Upper lobe of left lung (tissue), 6 donors: Measurements from ENCODE around the gene C6orf47. TPM values are rescaled to one million over a fixed set of nuclear protein-coding genes. Genes with fewer than 3 reads are reported as not detected.

Source experiments
- ATAC-seq, 2 donors: fragments of 200-7000 bp; cut with Tn5 transposase; one replicate each; pipeline ENCODE4 v1.9.1; 2022; ENCODE audit warnings: mild to moderate bottlenecking in 2 of 2, moderate library complexity in 2 of 2; ENCODE audit not compliant: low FRiP score in 2 of 2
- DNase-seq, 2 donors: peaks; one replicate each; pipeline ENCODE4 v3.0.0-alpha.2; 2019 to 2020
- H3K27ac ChIP-seq, 4 donors: fragments of 200-600 bp; sonication (generic); one replicate each; pipeline ENCODE4 v1.5.1; 2016 to 2019
- H3K27me3 ChIP-seq, 4 donors: fragments of 200-600 bp; sonication (generic); one replicate each; pipeline ENCODE4 v1.5.1; 2017 to 2019
- H3K36me3 ChIP-seq, 4 donors: fragments of 200-600 bp; sonication (generic); one replicate each; pipeline ENCODE4 v1.5.1; 2016 to 2019
- H3K4me1 ChIP-seq, 4 donors: fragments of 200-600 bp; sonication (generic); one replicate each; pipeline ENCODE4 v1.5.1; 2018 to 2019
- H3K4me3 ChIP-seq, 4 donors: fragments of 200-600 bp; sonication (generic); one replicate each; pipeline ENCODE4 v1.5.1; 2017 to 2019; ENCODE audit warnings: mild to moderate bottlenecking in 2 of 4, moderate library complexity in 1 of 4
- H3K9me3 ChIP-seq, 4 donors: fragments of 200-600 bp; sonication (generic); one replicate each; pipeline ENCODE4 v1.5.1; 2018 to 2019
- EP300 ChIP-seq, 4 donors: sonication (generic); formaldehyde crosslinking; IDR thresholded peaks; one replicate each; pipeline ENCODE4 v1.5.1; 2017; ENCODE audit warnings: antibody characterized with exemption in 4 of 4, control low read depth in 2 of 4
- POLR2A ChIP-seq, 4 donors: fragments of 450-650 bp; IDR thresholded peaks; one replicate each; pipeline ENCODE4 v1.5.1; 2016 to 2017; ENCODE audit warnings: antibody characterized with exemption in 4 of 4, mild to moderate bottlenecking in 2 of 4
- POLR2AphosphoS5 ChIP-seq, 2 donors: sonication (generic); formaldehyde crosslinking; IDR thresholded peaks; one replicate each; pipeline ENCODE4 v1.5.1; 2017; ENCODE audit warnings: antibody characterized with exemption in 2 of 2
- WGBS, 2 donors: methylation state at CpG; one replicate each; pipeline ENCODE4 v1.1.5; 2017 to 2018; 5-methylcytosine and 5-hydroxymethylcytosine counted together
- total RNA-seq, 6 donors: library from RNA; depleted of rRNA in 4 of 6; stranded (reverse); fragments of >200 nt in 4 of 6; gene quantifications; one replicate each; pipeline versions ENCODE4 v1.1.0 to v1.2.1, GENCODE V29; 2016 to 2021
- TF ChIP-seq, protein P1 (sequence below), 6 experiments: fragments of 450-650 bp in 4 of 6; fragments of 200-600 bp in 2 of 6; sonication (generic) in 2 of 6; IDR thresholded peaks; one replicate each; pipeline ENCODE4 v1.5.1; 2016 to 2019; ENCODE audit warnings: antibody characterized with exemption in 6 of 6
- donor health status: DM: no; HTN: no; CAD: no; lungs with moderate emphysema.
- donor health status: DM: no; HTN: yes; CAD: no; lungs with severe emphysema.

The C6orf47 gene
- total RNA-seq, 6 donors from 2014 or later, result 25.0 to 30.1 (median 28.4) TPM

DNA sequence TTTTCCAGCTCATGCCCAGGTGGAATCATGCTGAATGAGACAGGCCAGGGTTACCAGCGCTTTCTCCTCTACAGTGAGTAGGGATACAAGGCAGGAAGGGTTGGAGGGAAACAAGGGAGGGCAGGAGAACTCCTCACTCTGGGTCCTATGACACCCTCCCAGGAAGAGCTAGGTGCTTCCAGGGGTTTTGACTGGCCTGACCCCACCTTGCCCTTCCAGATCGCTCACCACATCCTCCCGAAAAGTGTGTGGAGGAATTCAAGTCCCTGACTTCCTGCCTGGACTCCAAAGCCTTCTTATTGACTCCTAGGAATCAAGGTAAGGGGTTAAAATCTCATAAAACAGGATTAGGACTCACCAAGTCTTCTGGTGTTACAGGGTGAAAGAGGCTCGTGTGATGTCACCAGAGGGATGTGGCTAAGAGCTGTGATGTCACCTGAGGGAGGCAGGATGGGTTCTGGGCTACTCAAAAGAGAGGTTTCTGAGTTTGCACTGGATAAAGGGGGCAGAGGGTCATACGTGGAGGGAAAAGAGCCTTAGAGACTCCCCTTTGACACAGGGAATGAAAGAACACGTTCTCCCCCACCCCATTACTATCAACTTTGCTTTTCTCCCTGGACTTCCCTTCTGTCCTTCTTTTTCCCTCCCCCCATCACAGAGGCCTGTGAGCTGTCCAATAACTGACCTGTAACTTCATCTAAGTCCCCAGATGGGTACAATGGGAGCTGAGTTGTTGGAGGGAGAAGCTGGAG lies 3.0 kb downstream of the C6orf47 start:
- Histone ChIP-seq H3K9me3 (no peaks in the 10 kb centered on the region), H3K4me3 (no peak overlapping the region), H3K27ac (no peak overlapping the region), H3K4me1 (peaks cover 36 to 58% (median 41%) of the 10 kb centered on the region in 4 donors), H3K36me3 (peaks cover 0 to 40% (median 17%) of the 10 kb centered on the region in 4 donors), H3K27me3 (no peaks in the 10 kb centered on the region)
- no peak for ATAC-seq
- no peak for DNase-seq
- TF ChIP-seq EP300 (IDR thresholded peaks at IDR 0.05) (no peak), POLR2AphosphoS5 (IDR thresholded peaks at IDR 0.05) (no peak)
- TF ChIP-seq, protein P1, sequence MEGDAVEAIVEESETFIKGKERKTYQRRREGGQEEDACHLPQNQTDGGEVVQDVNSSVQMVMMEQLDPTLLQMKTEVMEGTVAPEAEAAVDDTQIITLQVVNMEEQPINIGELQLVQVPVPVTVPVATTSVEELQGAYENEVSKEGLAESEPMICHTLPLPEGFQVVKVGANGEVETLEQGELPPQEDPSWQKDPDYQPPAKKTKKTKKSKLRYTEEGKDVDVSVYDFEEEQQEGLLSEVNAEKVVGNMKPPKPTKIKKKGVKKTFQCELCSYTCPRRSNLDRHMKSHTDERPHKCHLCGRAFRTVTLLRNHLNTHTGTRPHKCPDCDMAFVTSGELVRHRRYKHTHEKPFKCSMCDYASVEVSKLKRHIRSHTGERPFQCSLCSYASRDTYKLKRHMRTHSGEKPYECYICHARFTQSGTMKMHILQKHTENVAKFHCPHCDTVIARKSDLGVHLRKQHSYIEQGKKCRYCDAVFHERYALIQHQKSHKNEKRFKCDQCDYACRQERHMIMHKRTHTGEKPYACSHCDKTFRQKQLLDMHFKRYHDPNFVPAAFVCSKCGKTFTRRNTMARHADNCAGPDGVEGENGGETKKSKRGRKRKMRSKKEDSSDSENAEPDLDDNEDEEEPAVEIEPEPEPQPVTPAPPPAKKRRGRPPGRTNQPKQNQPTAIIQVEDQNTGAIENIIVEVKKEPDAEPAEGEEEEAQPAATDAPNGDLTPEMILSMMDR (IDR thresholded peaks at IDR 0.05), result no peak
- 82 to 86% methylated on average over 6 of the region's 6 CpGs for WGBS, 2 donors

GRCh38 chr6:31655349-31656237 lies 5.0 kb downstream of the C6orf47 start, which contains the start of gene APOM:
Gene APOM (plus strand): TSS chr6:31655894. CDS start chr6:31655967, 73 bp downstream.
- peaks cover 0 to 30% (median 10%) of the 10 kb centered on the region in 4 donors for H3K36me3 ChIP-seq
- no peak for DNase-seq
- peaks cover 38 to 53% (median 41%) of the 10 kb centered on the region in 4 donors for H3K4me1 ChIP-seq
- WGBS, 2 donors, result 87 to 89% methylated on average over 8 of the region's 8 CpGs
- H3K4me3 ChIP-seq, result no peak within 1 kb of the TSS
- TF ChIP-seq, protein P1 (IDR thresholded peaks at IDR 0.05), result no peak
- TF ChIP-seq POLR2A (IDR thresholded peaks at IDR 0.05) (no peak), EP300 (IDR thresholded peaks at IDR 0.05) (no peak)
- H3K27me3 ChIP-seq, result no peaks in the 10 kb centered on the region
- H3K27ac ChIP-seq, result no peak within 1 kb of the TSS
- no peaks in the 10 kb centered on the region for H3K9me3 ChIP-seq
- no peak for ATAC-seq

GRCh38 chr6:31654574-31655348 lies 5.8 kb downstream of the C6orf47 start:
- 91 to 95% methylated on average over 7 to 8 of the region's 8 CpGs for WGBS, 2 donors
- no peaks in the 10 kb centered on the region for H3K27me3 ChIP-seq
- ATAC-seq (no peak), DNase-seq (no peak)
- no peak overlapping the region for H3K27ac ChIP-seq
- H3K36me3 ChIP-seq, result peaks cover 0 to 37% (median 10%) of the 10 kb centered on the region in 4 donors
- peaks cover 39 to 53% (median 42%) of the 10 kb centered on the region in 4 donors for H3K4me1 ChIP-seq
- TF ChIP-seq POLR2AphosphoS5 (IDR thresholded peaks at IDR 0.05) (no peak), POLR2A (IDR thresholded peaks at IDR 0.05) (no peak), EP300 (IDR thresholded peaks at IDR 0.05) (no peak)
- TF ChIP-seq, protein P1 (IDR thresholded peaks at IDR 0.05), result no peak
- H3K9me3 ChIP-seq, result no peaks in the 10 kb centered on the region
- no peak overlapping the region for H3K4me3 ChIP-seq

GRCh38 chr6:31652925-31653724 lies 7.5 kb downstream of the C6orf47 start:
- 9 to 10% methylated on average over 34 to 37 of the region's 37 CpGs for WGBS, 2 donors
- Histone ChIP-seq H3K27me3 (no peaks in the 10 kb centered on the region), H3K36me3 (peaks cover 13 to 53% (median 24%) of the 10 kb centered on the region in 4 donors), H3K4me1 (peaks cover 23 to 37% (median 26%) of the 10 kb centered on the region in 4 donors), H3K4me3 (peak overlapping the region; percentile 33 to 83 (median 76)), H3K9me3 (no peaks in the 10 kb centered on the region), H3K27ac (peak overlapping the region; percentile 93 to 96 (median 94))
- DNase-seq (peak; percentile 80 to 89), ATAC-seq (peak; percentile 91)
- peak in 1 of 2 donors; percentile 71 for TF ChIP-seq POLR2AphosphoS5 (IDR thresholded peaks at IDR 0.05)
- TF ChIP-seq, protein P1 (IDR thresholded peaks at IDR 0.05), result peak in 1 of 6 experiments; percentile 6
- TF ChIP-seq EP300 (IDR thresholded peaks at IDR 0.05), result no peak
- TF ChIP-seq POLR2A (IDR thresholded peaks at IDR 0.05), result peak in 1 of 4 donors; percentile 78
